ENCODE results near the gene SHISA3. TPM values are rescaled to one million over a fixed set of nuclear protein-coding genes. Genes with fewer than 3 reads are reported as not detected.

Gene SHISA3
- total RNA-seq (2021; fragmentation: NEBNext Ultra II Directional; extraction: Animal tissue kit (Norgen Biotek cat#: 25700)) (2.0 and 2.2 TPM in 2 replicates), polyA plus RNA-seq (2011; rRNA removed) (9.3 and 12.9 TPM in 2 replicates), polyA minus RNA-seq (2011; rRNA and poly(A)+ RNA removed) (2.4 and 3.7 TPM in 2 replicates)
- polyA plus RNA-seq (2011; cell fraction: cytosol; rRNA removed), result 8.7 TPM
- polyA plus RNA-seq (2011; cell fraction: nucleus; rRNA removed), result 6.6 TPM
- polyA plus RNA-seq (2012, experiment 1 of 2), result 1.9 to 2.7 TPM (median 2.7 TPM) in 4 replicates
- 4.1 TPM for polyA plus RNA-seq (2012, experiment 2 of 2)
- polyA plus RNA-seq (2013, experiment 1 of 2), result 2.4 TPM
- polyA plus RNA-seq (2013, experiment 2 of 2), result 2.7 TPM
- polyA minus RNA-seq (2011; cell fraction: cytosol; rRNA and poly(A)+ RNA removed), result 3.9 TPM
- 2.2 TPM for polyA minus RNA-seq (2011; cell fraction: nucleus; rRNA and poly(A)+ RNA removed)
- long read RNA-seq, experiment 1, partial matches to known transcripts, result 2 of 3 reads
- long read RNA-seq, experiment 1, other reads (novel, unspliced or antisense), result 0 of 3 reads
- long read RNA-seq, experiment 2, result 0 reads

DNA sequence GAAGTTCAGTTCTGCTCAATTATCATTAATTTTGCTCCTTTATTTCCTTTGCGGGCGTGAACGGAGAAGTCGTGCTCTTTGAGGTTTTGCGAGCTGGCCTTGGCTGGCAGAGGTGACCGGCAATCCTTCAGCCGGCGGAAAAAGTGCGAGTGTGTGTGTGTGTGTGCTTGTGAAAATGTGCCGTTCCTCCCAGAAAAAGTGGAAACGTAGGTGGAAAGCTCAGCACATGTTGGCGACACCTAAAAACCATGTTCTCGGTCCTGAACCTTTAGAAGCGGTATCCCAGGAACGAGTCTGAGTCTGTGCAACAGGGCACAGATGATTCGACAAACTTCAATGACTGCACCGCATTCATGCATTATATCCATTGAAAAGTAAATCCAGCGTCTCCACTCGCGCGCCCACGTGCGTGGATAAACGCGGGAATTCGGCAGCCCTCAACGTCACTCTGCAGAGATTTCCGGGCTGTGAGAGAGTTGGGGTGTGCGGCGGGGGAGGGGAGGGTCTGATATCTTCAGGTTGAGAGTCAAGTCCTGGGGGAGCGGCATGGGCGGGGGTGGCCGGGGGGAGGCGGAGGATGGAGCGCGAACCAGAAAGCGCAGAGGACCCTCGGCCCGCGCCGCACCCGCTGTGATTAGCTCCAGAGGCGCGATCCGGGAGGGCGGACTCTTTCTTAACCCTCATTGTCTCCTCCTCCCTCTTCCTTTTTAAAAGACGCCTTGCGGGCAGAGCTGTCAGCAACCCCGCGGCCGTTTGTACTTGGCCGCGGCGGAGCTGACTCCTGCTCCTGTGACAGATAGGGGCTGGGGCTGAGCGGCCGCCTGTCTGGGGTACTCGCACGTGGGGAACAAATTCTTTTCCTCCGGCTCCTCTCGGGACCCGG is at the start of gene SHISA3:
Gene SHISA3 (plus strand): TSS at position 737 of the 883 bp plus-strand sequence. CDS start 569 bp downstream, outside the sequence.
- Histone ChIP-seq H4K91ac (replicated peaks; ENCODE audit: insufficient read length, low read length) (no peak within 1 kb of the TSS), H3K23me2 (ENCODE audit: low read depth, low read length) (peaks cover 33% of the 10 kb centered on the region), H3K9ac (replicated peaks in 1 of 4; ENCODE audit: extremely low read depth in 1 of 4, low read depth in 3 of 4, low read length in 3 of 4) (no peak within 1 kb of the TSS), H3K27me3 (replicated peaks in 1 of 4; ENCODE audit: control insufficient read depth in 3 of 4, extremely low read depth in 1 of 4, insufficient read depth in 3 of 4, low read length in 3 of 4) (peaks cover 19 to 65% (median 57%) of the 10 kb centered on the region in 4 experiments), H3K4me3 (ENCODE audit: extremely low read depth in 1 of 4, insufficient read depth in 2 of 4, low read depth in 3 of 4, low read length in 4 of 4) (peak within 1 kb of the TSS; percentile 45 to 66 (median 58)), H3K4me1 (replicated peaks in 1 of 4; ENCODE audit: control insufficient read depth in 3 of 4, insufficient read depth in 4 of 4, low read length in 3 of 4) (peaks cover 4 to 22% (median 12%) of the 10 kb centered on the region in 4 experiments; a peak in 6 of 7 replicates), H2BK5ac (ENCODE audit: low read depth, low read length) (peak within 1 kb of the TSS; percentile 31; the same call in 1 of the 2 replicates), H3K27ac (ENCODE audit: low read depth, low read length) (no peak within 1 kb of the TSS), H2BK15ac (ENCODE audit: low read length) (peak within 1 kb of the TSS; percentile 65; the same call in 1 of the 2 replicates), H2BK120ac (replicated peaks; ENCODE audit: low read depth, low read length) (no peak within 1 kb of the TSS), H3K9me3 (ENCODE audit: insufficient read depth in 2 of 2, low read depth in 1 of 2, low read length in 1 of 2) (no peaks in the 10 kb centered on the region), H3K79me1 (ENCODE audit: low read depth, low read length) (no peaks in the 10 kb centered on the region), H3K79me2 (ENCODE audit: control insufficient read depth in 1 of 2, insufficient read depth in 2 of 2, low read length in 2 of 2) (no peaks in the 10 kb centered on the region), H3K14ac (ENCODE audit: insufficient read length) (no peak within 1 kb of the TSS), H4K8ac (ENCODE audit: extremely low read depth, insufficient read depth, low read length) (no peak within 1 kb of the TSS; the same call in 1 of the 2 replicates), H2BK20ac (ENCODE audit: low read length) (peak within 1 kb of the TSS; percentile 29), H3K23ac (ENCODE audit: insufficient read length) (no peak within 1 kb of the TSS), H4K5ac (ENCODE audit: insufficient read length, low read depth, low read length) (no peak within 1 kb of the TSS), H3K18ac (ENCODE audit: extremely low read depth, low read length) (peak within 1 kb of the TSS; percentile 88), H3K4me2 (ENCODE audit: insufficient read depth in 1 of 2, low read depth in 2 of 2, low read length in 2 of 2) (peak within 1 kb of the TSS; percentile 89 to 93), H3K36me3 (ENCODE audit: control insufficient read depth in 2 of 4, insufficient read depth in 4 of 4, low read length in 3 of 4) (no peaks in the 10 kb centered on the region), H3K4ac (replicated peaks; ENCODE audit: insufficient read length, low read depth, low read length) (peak within 1 kb of the TSS; percentile 58), H3K56ac (replicated peaks; ENCODE audit: insufficient read length, low read depth, low read length) (peak within 1 kb of the TSS; percentile 27), H4K20me1 (replicated peaks in 1 of 2; ENCODE audit: control insufficient read depth in 1 of 2, insufficient read depth in 2 of 2, low read length in 2 of 2) (no peaks in the 10 kb centered on the region), H2AK5ac (ENCODE audit: low read depth, low read length) (no peak within 1 kb of the TSS), H2AFZ (ENCODE audit: low read length) (peak within 1 kb of the TSS; percentile 47; the same call in 1 of the 2 replicates), H2BK12ac (ENCODE audit: low read depth, low read length) (peak within 1 kb of the TSS; percentile 56; the same call in 1 of the 2 replicates)
- DNase-seq (ENCODE audit: low read depth in 1 of 2, low spot score in 2 of 2), result peak in 1 of 2 experiments; percentile 75
- WGBS, 2 experiments (ENCODE audit: extremely low coverage in 1 of 2, insufficient coverage in 1 of 2, insufficient read length in 1 of 2, insufficient replicate concordance in 2 of 2, low coverage in 1 of 2, low lambda C conversion rate in 2 of 2, missing lambda C conversion rate in 1 of 2), result 4% methylated on average over 48 of the region's 61 CpGs; no CpG with 5 or more reads in 1 of the 2 experiments
- peak; percentile 42 for FAIRE-seq
- POLR2A ChIA-PET (ENCODE audit: partially characterized antibody), result interaction anchor here (0.9 to 1.2 kb wide), 3 partner anchors 26 to 102 kb away, joined by 3 to 5 read pairs (median 3); no protein-coding TSS in a partner anchor
- CTCF ChIA-PET (ENCODE audit: partially characterized antibody), result interaction anchor here (0.6 to 12.0 kb wide), 7 partner anchors 25 to 121 kb away, joined by 3 to 135 read pairs (median 6); no protein-coding TSS in a partner anchor
- peak; percentile 66 for TF ChIP-seq EZH2 (IDR thresholded peaks at IDR 0.05; ENCODE audit: low read depth, low read length, severe bottlenecking)
- TF ChIP-seq POU5F1 (IDR thresholded peaks at IDR 0.05; ENCODE audit: low read depth, low read length), result no peak
- TF ChIP-seq RFX5 (IDR thresholded peaks at IDR 0.05; ENCODE audit: borderline replicate concordance, low read depth, low read length), result no peak
- TF ChIP-seq SIX5 (IDR thresholded peaks at IDR 0.05; ENCODE audit: low read depth, low read length), result no peak
- TF ChIP-seq RXRA (IDR thresholded peaks at IDR 0.05; ENCODE audit: insufficient read depth, low read depth, low read length), result no peak
- TF ChIP-seq FOSL1 (IDR thresholded peaks at IDR 0.05; ENCODE audit: insufficient read depth, low read depth, low read length), result no peak
- no peak for TF ChIP-seq TCF12 (IDR thresholded peaks at IDR 0.05; ENCODE audit: low read depth, low read length)
- peak; percentile 66 for TF ChIP-seq CTBP2 (IDR thresholded peaks at IDR 0.05; ENCODE audit: borderline replicate concordance, insufficient read depth, insufficient read length, low read length)
